Measurements from ENCODE around the gene ARAP2.

ARAP2 gene

GRCh38 chr4:36027203-36027602 lies 217.1 kb downstream of the ARAP2 start:
- TF ChIP-seq CTCF (IDR thresholded peaks at IDR 0.05; ENCODE audit: low read depth, low read length, missing control alignments) = no peak
- no peak for DNase-seq (ENCODE audit: extremely low read depth, low read depth)
- H3K4me3 ChIP-seq (replicated peaks; ENCODE audit: low read depth, low read length) = no peak overlapping the region

GRCh38 chr4:36026348-36026880 lies 217.9 kb downstream of the ARAP2 start:
- TF ChIP-seq CTCF (IDR thresholded peaks at IDR 0.05; ENCODE audit: low read depth, low read length, missing control alignments) = no peak

GRCh38 chr4:36024901-36025660 lies 219.2 kb downstream of the ARAP2 start:
- DNase-seq (ENCODE audit: extremely low read depth, low read depth) = no peak
- no peak for TF ChIP-seq CTCF (IDR thresholded peaks at IDR 0.05; ENCODE audit: low read depth, low read length, missing control alignments)
- no peak overlapping the region for H3K4me3 ChIP-seq (replicated peaks; ENCODE audit: low read depth, low read length)

More at GRCh38 chr4:36026348-36026880, 217.9 kb downstream of the ARAP2 start:
- DNase-seq (ENCODE audit: extremely low read depth, low read depth) = no peak
- no peak overlapping the region for H3K4me3 ChIP-seq (replicated peaks; ENCODE audit: low read depth, low read length)

GRCh38 chr4:36020351-36020750 lies 224.0 kb downstream of the ARAP2 start:
- DNase-seq (ENCODE audit: extremely low read depth, low read depth) = no peak
- no peak overlapping the region for H3K4me3 ChIP-seq (replicated peaks; ENCODE audit: low read depth, low read length)
- TF ChIP-seq CTCF (IDR thresholded peaks at IDR 0.05; ENCODE audit: low read depth, low read length, missing control alignments) = no peak

Measured in HFF-Myc (cell line).